ENCODE data around the gene MAP3K6. TPM values are rescaled to one million over a fixed set of nuclear protein-coding genes. Genes with fewer than 3 reads are reported as not detected.
"Not testable (repeated sequence)": the region's sequence is repeated elsewhere in the genome, so short reads cannot be mapped to it uniquely, and the experiment has no call there.

MAP3K6 gene
- polyA plus RNA-seq, 1 donor from 2014 or later: 4.4 TPM

DNA sequence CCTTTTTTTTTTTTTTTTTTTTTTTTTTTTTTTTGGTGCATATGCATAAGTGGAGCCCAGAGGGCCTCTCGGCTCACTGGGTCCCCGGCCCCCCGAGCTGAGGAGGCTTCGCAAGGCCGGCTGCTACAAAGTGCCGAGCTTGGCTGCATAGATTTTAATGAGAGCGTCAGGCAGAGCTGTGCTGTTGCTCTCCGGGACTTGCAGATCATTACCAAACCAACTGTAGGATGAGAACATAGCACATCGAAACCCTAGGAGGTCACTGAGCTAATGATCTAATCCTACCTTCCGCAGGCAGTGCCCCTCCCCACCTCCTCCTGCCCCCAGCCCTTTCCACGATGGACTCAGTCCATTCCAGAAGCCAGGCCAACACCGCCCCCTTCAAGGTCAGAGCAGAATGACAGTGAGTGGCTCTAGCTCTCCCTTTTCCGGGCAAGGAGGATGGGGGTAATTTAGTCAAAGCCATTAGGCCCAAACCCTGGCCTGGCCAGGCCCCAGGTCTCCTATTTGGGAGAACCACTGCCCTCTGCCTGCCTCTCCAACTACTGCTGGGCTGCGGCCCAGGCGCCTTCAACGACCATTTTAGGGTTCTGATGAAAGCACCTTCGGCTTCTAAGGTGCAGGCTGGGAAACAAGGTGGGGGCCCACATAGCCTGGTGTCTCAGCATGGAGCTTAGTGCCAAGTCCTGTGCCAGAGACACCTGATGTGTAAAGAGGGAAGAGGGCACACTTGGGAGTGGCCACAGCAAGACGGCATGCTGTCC is 39.0 kb upstream of the MAP3K6 start:
- not testable (repeated sequence) for H4K20me1 ChIP-seq (ENCODE audit: insufficient read depth); H3K9me2 ChIP-seq (ENCODE audit: insufficient read depth, low read length); H3F3A ChIP-seq (ENCODE audit: insufficient read depth, low read length, poor library complexity, severe bottlenecking); H3K9me3 ChIP-seq (ENCODE audit: low read length); H3K36me3 ChIP-seq (ENCODE audit: insufficient read depth, low read length); H3K27me3 ChIP-seq (ENCODE audit: insufficient read depth, low read depth, low read length); H3K4me2 ChIP-seq (ENCODE audit: low read length); H3K4me3 ChIP-seq (ENCODE audit: low read length); H3K79me2 ChIP-seq (replicated peaks; ENCODE audit: insufficient read depth, low read length); H2AFZ ChIP-seq (ENCODE audit: low read depth, low read length)
- peak overlapping the region; percentile 56 for H3K27ac ChIP-seq (ENCODE audit: low read length)
- peak overlapping the region; percentile 45 for H3K9ac ChIP-seq (ENCODE audit: low read length)
- TF ChIP-seq POLR2AphosphoS5 (IDR thresholded peaks at IDR 0.05): peak; percentile 16
- peak; percentile 39 for TF ChIP-seq CTCF (IDR thresholded peaks at IDR 0.05; ENCODE audit: poor library complexity, severe bottlenecking)

- Histone ChIP-seq H3K9me3 (ENCODE audit: low read length) (no peaks in the 10 kb centered on the region), H3F3A (ENCODE audit: insufficient read depth, low read length, poor library complexity, severe bottlenecking) (no peaks in the 10 kb centered on the region), H4K20me1 (ENCODE audit: insufficient read depth) (no peaks in the 10 kb centered on the region), H3K4me2 (ENCODE audit: low read length) (no peak overlapping the region), H3K4me3 (ENCODE audit: low read length) (no peak overlapping the region), H2AFZ (ENCODE audit: low read depth, low read length) (no peak overlapping the region), H3K79me2 (replicated peaks; ENCODE audit: insufficient read depth, low read length) (no peaks in the 10 kb centered on the region), H3K9me2 (ENCODE audit: insufficient read depth, low read length) (no peaks in the 10 kb centered on the region), H3K27me3 (ENCODE audit: insufficient read depth, low read depth, low read length) (no peaks in the 10 kb centered on the region), H3K36me3 (ENCODE audit: insufficient read depth, low read length) (no peaks in the 10 kb centered on the region), H3K9ac (ENCODE audit: low read length) (peak overlapping the region; percentile 38), H3K27ac (ENCODE audit: low read length) (peak overlapping the region; percentile 45)
- TF ChIP-seq, protein P1, sequence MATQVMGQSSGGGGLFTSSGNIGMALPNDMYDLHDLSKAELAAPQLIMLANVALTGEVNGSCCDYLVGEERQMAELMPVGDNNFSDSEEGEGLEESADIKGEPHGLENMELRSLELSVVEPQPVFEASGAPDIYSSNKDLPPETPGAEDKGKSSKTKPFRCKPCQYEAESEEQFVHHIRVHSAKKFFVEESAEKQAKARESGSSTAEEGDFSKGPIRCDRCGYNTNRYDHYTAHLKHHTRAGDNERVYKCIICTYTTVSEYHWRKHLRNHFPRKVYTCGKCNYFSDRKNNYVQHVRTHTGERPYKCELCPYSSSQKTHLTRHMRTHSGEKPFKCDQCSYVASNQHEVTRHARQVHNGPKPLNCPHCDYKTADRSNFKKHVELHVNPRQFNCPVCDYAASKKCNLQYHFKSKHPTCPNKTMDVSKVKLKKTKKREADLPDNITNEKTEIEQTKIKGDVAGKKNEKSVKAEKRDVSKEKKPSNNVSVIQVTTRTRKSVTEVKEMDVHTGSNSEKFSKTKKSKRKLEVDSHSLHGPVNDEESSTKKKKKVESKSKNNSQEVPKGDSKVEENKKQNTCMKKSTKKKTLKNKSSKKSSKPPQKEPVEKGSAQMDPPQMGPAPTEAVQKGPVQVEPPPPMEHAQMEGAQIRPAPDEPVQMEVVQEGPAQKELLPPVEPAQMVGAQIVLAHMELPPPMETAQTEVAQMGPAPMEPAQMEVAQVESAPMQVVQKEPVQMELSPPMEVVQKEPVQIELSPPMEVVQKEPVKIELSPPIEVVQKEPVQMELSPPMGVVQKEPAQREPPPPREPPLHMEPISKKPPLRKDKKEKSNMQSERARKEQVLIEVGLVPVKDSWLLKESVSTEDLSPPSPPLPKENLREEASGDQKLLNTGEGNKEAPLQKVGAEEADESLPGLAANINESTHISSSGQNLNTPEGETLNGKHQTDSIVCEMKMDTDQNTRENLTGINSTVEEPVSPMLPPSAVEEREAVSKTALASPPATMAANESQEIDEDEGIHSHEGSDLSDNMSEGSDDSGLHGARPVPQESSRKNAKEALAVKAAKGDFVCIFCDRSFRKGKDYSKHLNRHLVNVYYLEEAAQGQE (IDR thresholded peaks at IDR 0.05; ENCODE audit: borderline replicate concordance): no peak
- TF ChIP-seq EZH2 (IDR thresholded peaks at IDR 0.05; ENCODE audit: borderline replicate concordance, insufficient read depth, low read length, poor library complexity, severe bottlenecking) (no peak), RAD21 (conservative IDR thresholded peaks at IDR 0.05) (no peak), TAF1 (IDR thresholded peaks at IDR 0.05; ENCODE audit: low read depth) (no peak), EP300 (conservative IDR thresholded peaks at IDR 0.05; ENCODE audit: poor library complexity, severe bottlenecking) (no peak), CTCF (IDR thresholded peaks at IDR 0.05; ENCODE audit: poor library complexity, severe bottlenecking) (no peak), POLR2AphosphoS5 (IDR thresholded peaks at IDR 0.05) (no peak), MXI1 (conservative IDR thresholded peaks at IDR 0.05; ENCODE audit: poor library complexity, severe bottlenecking) (no peak), SMC3 (conservative IDR thresholded peaks at IDR 0.05; ENCODE audit: poor library complexity) (no peak)
Measured at GRCh38 chr1:27405074-27405473, 38.3 kb upstream of the MAP3K6 start.

Data from neural cell (in vitro differentiated cells).